A673 (cell line): ENCODE data around the gene PLN. TPM values are rescaled to one million over a fixed set of nuclear protein-coding genes. Genes with fewer than 3 reads are reported as not detected.

Experiments used
- BruUV-seq: library from RNA; stranded (reverse); fragments of 400-500 nt; replicated peaks from 2 replicates; lab custom pipeline; 2021; lab: Mats Ljungman, UMichigan
- CTCF ChIA-PET: fragments of 300-600 bp; sonication (Branson Sonifier 250); formaldehyde crosslinking; loops from one replicate; lab custom pipeline; 2022; ENCODE audit warnings: antibody characterized with exemption; lab: Charles Lee
- POLR2A ChIA-PET: fragments of 300-600 bp; sonication (Branson Sonifier 250); formaldehyde crosslinking; loops from one replicate; lab custom pipeline; 2022; ENCODE audit warnings: antibody characterized with exemption; ENCODE audit not compliant: low non-redundant PET; lab: Charles Lee
- DNase-seq: peaks from one replicate; pipeline ENCODE4 v3.0.0-alpha.2; 2015; ENCODE audit warnings: low spot score
- H3K27ac ChIP-seq: fragments of 200-600 bp; sonication (generic); 2 replicates; pipeline ENCODE4 v1.5.1; 2016; ENCODE audit warnings: mixed run types, low read depth, mild to moderate bottlenecking, mixed read lengths, antibody characterized with exemption, low read length; ENCODE audit not compliant: poor library complexity, severe bottlenecking
- H3K27me3 ChIP-seq: fragments of 200-600 bp; sonication (generic); replicated peaks from 2 replicates; pipeline ENCODE4 v1.6.1; 2017; ENCODE audit warnings: mixed run types, low read depth, mild to moderate bottlenecking, mixed read lengths, antibody characterized with exemption, low read length; ENCODE audit not compliant: insufficient read depth, poor library complexity
- H3K36me3 ChIP-seq: fragments of 200-600 bp; sonication (generic); 2 replicates; pipeline ENCODE4 v1.6.1; 2016; ENCODE audit warnings: mixed run types, mild to moderate bottlenecking, mixed read lengths, antibody characterized with exemption, low read length; ENCODE audit not compliant: insufficient read depth, poor library complexity, severe bottlenecking
- H3K4me1 ChIP-seq: fragments of 200-600 bp; sonication (generic); 2 replicates; pipeline ENCODE4 v1.6.1; 2017; ENCODE audit warnings: mixed run types, mild to moderate bottlenecking, mixed read lengths, antibody characterized with exemption, low read length; ENCODE audit not compliant: insufficient read depth, poor library complexity, severe bottlenecking
- H3K4me3 ChIP-seq: fragments of 200-600 bp; sonication (generic); 2 replicates; pipeline ENCODE4 v1.5.1; 2016; ENCODE audit warnings: low read depth, mixed run types, mild to moderate bottlenecking, mixed read lengths, low read length; ENCODE audit not compliant: poor library complexity, severe bottlenecking
- H3K9me3 ChIP-seq: fragments of 200-600 bp; sonication (generic); 2 replicates; pipeline ENCODE4 v1.6.1; 2016; ENCODE audit warnings: mixed run types, low read depth, mild to moderate bottlenecking, mixed read lengths, antibody characterized with exemption, low read length; ENCODE audit not compliant: poor library complexity, severe bottlenecking
- EZH2 ChIP-seq: fragments of 200-600 bp; sonication (generic); IDR thresholded peaks from 2 replicates; pipeline ENCODE4 v1.6.1; 2017; ENCODE audit warnings: borderline replicate concordance, low read depth, mild to moderate bottlenecking, mixed read lengths, antibody characterized with exemption, low read length; ENCODE audit not compliant: poor library complexity, severe bottlenecking
- intact Hi-C: fragments of 100-400 bp; cut with micrococcal nuclease; formaldehyde crosslinking; loops from one replicate; pipeline ENCODE4 v1.10.0; 2022; ENCODE audit not compliant: unreplicated experiment
- total RNA-seq: library from RNA; stranded (reverse); gene quantifications from 2 replicates; pipeline ENCODE4 v1.2.3, GENCODE V29; 2021
- TF ChIP-seq, protein P1 (sequence below): fragments of 300-800, 200-600 bp; sonication (generic); conservative IDR thresholded peaks from 2 replicates; pipeline ENCODE4 v1.5.1; 2017; ENCODE audit warnings: low read depth, mild to moderate bottlenecking, antibody characterized with exemption, low read length, moderate library complexity, mixed read lengths

Gene PLN
- total RNA-seq, 1 experiment from 2014 or later = not detected

DNA sequence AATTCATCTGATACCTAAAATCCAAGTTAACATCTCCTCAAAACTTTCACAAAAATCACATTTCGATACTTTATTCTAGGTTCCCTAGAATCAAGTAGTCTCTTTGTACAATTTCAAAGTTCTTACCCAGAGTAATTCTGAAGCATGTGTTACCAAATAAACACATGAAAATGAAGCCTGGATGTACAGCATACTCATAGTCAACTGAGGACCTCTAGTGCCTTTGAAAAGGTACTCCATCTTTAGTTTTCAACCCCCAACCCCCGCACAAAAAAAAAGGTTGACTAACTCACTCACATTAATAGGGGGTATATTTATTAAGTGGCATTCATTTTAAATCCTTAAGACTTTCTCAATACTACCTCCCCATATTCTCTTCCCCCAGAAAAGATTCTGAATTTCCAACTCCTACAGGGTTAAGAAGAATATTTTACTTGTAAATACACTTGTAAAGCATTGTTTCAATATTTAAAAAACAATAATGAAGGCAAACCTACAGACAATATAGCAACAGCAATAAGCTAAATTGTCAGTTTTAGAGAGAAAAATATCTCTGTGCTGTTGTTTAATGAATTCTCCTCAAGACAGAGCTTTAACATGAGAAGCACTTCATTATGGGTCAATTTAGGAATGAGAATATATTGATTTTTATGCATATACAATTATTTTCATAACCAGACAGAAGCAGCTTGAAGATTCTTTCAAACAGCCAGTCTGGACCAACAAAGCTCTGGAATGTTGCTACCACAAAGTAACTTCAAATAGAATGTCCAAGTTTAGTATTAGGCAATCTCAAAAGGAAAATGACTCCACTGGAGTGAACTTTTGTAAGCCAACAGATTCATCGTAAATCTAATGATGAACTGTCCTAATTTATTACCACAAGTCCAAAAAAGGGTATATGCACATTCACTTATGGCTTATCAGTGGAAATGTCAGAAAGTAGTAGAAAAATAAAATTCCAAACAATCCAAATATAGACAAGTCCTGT is 3.3 kb downstream of the PLN start:
- H3K27me3 ChIP-seq = no peaks in the 10 kb centered on the region
- DNase-seq = peak; percentile 67
- TF ChIP-seq, protein P1, sequence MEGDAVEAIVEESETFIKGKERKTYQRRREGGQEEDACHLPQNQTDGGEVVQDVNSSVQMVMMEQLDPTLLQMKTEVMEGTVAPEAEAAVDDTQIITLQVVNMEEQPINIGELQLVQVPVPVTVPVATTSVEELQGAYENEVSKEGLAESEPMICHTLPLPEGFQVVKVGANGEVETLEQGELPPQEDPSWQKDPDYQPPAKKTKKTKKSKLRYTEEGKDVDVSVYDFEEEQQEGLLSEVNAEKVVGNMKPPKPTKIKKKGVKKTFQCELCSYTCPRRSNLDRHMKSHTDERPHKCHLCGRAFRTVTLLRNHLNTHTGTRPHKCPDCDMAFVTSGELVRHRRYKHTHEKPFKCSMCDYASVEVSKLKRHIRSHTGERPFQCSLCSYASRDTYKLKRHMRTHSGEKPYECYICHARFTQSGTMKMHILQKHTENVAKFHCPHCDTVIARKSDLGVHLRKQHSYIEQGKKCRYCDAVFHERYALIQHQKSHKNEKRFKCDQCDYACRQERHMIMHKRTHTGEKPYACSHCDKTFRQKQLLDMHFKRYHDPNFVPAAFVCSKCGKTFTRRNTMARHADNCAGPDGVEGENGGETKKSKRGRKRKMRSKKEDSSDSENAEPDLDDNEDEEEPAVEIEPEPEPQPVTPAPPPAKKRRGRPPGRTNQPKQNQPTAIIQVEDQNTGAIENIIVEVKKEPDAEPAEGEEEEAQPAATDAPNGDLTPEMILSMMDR = peak; percentile 66
- TF ChIP-seq EZH2 = no peak
- H3K9me3 ChIP-seq = no peaks in the 10 kb centered on the region
- CTCF ChIA-PET = interaction anchor here (0.7 kb wide), 1 partner anchor 51 kb away, joined by 4 read pairs; no protein-coding TSS in a partner anchor
- no peak overlapping the region for H3K27ac ChIP-seq
- POLR2A ChIA-PET = no interaction called here
- no peaks in the 10 kb centered on the region for H3K36me3 ChIP-seq
- intact Hi-C loops = loop anchor here (1.0 to 2.0 kb wide), 2 partner anchors 267 to 711 kb away; no protein-coding TSS in a partner anchor
- BruUV-seq = no TSS peak
- H3K4me3 ChIP-seq = no peak overlapping the region
- peaks cover 15% of the 10 kb centered on the region for H3K4me1 ChIP-seq

DNA sequence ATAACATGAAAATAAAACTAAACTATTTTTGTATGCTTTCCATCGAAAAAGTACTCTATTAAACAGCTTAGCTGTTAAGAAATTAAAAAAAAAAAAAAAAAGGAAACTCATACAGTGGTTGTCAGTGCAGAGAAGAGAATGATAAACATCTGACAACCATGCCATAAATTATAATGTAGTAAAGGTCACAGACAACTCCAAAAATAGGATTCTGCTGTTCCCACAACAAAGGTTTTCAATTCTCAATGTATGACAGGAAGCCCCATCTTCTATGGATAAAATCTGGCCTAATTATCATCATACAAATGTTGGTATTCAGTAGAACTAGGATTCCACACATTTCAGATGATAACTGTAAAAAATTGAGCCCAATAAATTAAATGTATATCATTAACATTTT is 5.0 kb downstream of the PLN start:
- CTCF ChIA-PET = no interaction called here
- Histone ChIP-seq H3K27me3 (no peaks in the 10 kb centered on the region), H3K4me3 (no peak overlapping the region), H3K27ac (no peak overlapping the region), H3K9me3 (no peaks in the 10 kb centered on the region), H3K36me3 (no peaks in the 10 kb centered on the region), H3K4me1 (peaks cover 15% of the 10 kb centered on the region)
- TF ChIP-seq, protein P1 = no peak
- no peak for TF ChIP-seq EZH2
- no TSS peak for BruUV-seq
- DNase-seq = no peak
- intact Hi-C loops = no loop called here
- POLR2A ChIA-PET = no interaction called here

DNA sequence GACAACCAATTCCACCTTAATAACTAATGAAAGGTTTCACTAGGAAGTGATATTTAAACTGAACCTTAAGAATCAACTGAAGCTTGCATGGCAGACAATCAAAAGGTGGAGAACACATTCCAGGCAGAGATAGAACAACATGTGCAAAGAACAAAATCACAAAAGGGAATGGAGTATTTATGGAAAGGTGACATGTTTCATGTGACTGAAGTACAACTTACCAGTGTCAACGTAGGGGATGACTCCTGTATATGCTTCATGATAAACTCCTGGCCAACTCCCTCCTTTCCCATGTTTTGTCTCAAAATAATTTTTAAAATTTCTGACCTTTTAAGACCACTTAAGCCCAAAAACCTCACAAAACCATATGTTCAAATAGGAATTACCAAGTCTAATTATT is 6.6 kb downstream of the PLN start:
- Histone ChIP-seq H3K27ac (no peak overlapping the region), H3K9me3 (no peaks in the 10 kb centered on the region), H3K36me3 (no peaks in the 10 kb centered on the region), H3K4me3 (no peak overlapping the region), H3K4me1 (peaks cover 24% of the 10 kb centered on the region), H3K27me3 (no peaks in the 10 kb centered on the region)
- TF ChIP-seq, protein P1 = no peak
- no peak for TF ChIP-seq EZH2
- ChIA-PET POLR2A (no interaction called here), CTCF (no interaction called here)
- no peak for DNase-seq
- intact Hi-C loops = no loop called here
- BruUV-seq = no TSS peak
